PC-3 (cell line): ENCODE results near the gene CCDC174. TPM values are rescaled to one million over a fixed set of nuclear protein-coding genes. Genes with fewer than 3 reads are reported as not detected.

Experiments
- ATAC-seq: fragments of 200-7000 bp; cut with Tn5 transposase; 2 replicates; pipeline ENCODE4 v1.9.1; 2020; ENCODE audit warnings: mild to moderate bottlenecking, moderate library complexity
- BruUV-seq: library from RNA; stranded (reverse); fragments of 400-500 nt; replicated peaks from 2 replicates; lab custom pipeline; 2021; lab: Mats Ljungman, UMichigan
- CTCF ChIA-PET: fragments of 300-600 bp; sonication (Branson Sonifier 250); formaldehyde crosslinking; loops from one replicate; lab custom pipeline; 2022; ENCODE audit warnings: antibody characterized with exemption; lab: Charles Lee
- POLR2A ChIA-PET: fragments of 300-600 bp; sonication (Branson Sonifier 250); formaldehyde crosslinking; loops from one replicate; lab custom pipeline; 2022; ENCODE audit warnings: antibody characterized with exemption; ENCODE audit not compliant: unreplicated experiment; lab: Charles Lee
- DNase-seq: peaks from one replicate; pipeline ENCODE4 v3.0.0-alpha.2; 2015
- H2AFZ ChIP-seq: fragments of 300-600 bp; sonication (generic); 2 replicates; pipeline ENCODE4 v1.6.0; 2016; ENCODE audit warnings: antibody characterized with exemption, low read length
- H3F3A ChIP-seq: fragments of 300-600 bp; sonication (generic); one replicate; pipeline ENCODE4 v1.6.0; 2017; ENCODE audit warnings: antibody characterized with exemption, low read length, control low read depth, mild to moderate bottlenecking; ENCODE audit not compliant: unreplicated experiment
- H3K27ac ChIP-seq: fragments of 300-600 bp; sonication (generic); 2 replicates; pipeline ENCODE4 v1.5.1; 2016; ENCODE audit warnings: mild to moderate bottlenecking, low read length
- H3K27me3 ChIP-seq: fragments of 300-600 bp; sonication (generic); 2 replicates; pipeline ENCODE4 v1.6.1; 2016; ENCODE audit warnings: low read length, mixed read lengths
- H3K36me3 ChIP-seq: fragments of 300-600 bp; sonication (generic); 2 replicates; pipeline ENCODE4 v1.6.1; 2016; ENCODE audit warnings: low read depth, mixed run types, low read length, mixed read lengths
- H3K4me1 ChIP-seq: fragments of 300-600 bp; sonication (generic); 2 replicates; pipeline ENCODE4 v1.5.1; 2016; ENCODE audit warnings: low read length; ENCODE audit not compliant: insufficient read depth
- H3K4me2 ChIP-seq: fragments of 300-600 bp; sonication (generic); 2 replicates; pipeline ENCODE4 v1.6.0; 2016; ENCODE audit warnings: low read length
- H3K4me3 ChIP-seq: fragments of 300-600 bp; sonication (generic); 2 replicates; pipeline ENCODE4 v1.5.1; 2016; ENCODE audit warnings: mild to moderate bottlenecking, low read length, mixed read lengths
- H3K79me2 ChIP-seq: fragments of 300-600 bp; sonication (generic); 2 replicates; pipeline ENCODE4 v1.6.1; 2017; ENCODE audit warnings: low read length, mixed read lengths
- H3K9ac ChIP-seq: fragments of 300-600 bp; sonication (generic); 2 replicates; pipeline ENCODE4 v1.6.0; 2016; ENCODE audit warnings: mild to moderate bottlenecking, low read length
- H3K9me2 ChIP-seq: fragments of 300-600 bp; sonication (generic); replicated peaks from 2 replicates; pipeline ENCODE4 v1.6.1; 2016; ENCODE audit warnings: mixed run types, low read length, mixed read lengths
- H3K9me3 ChIP-seq: fragments of 300-600 bp; sonication (generic); 2 replicates; pipeline ENCODE4 v1.6.1; 2016; ENCODE audit warnings: low read length, mixed read lengths
- H4K20me1 ChIP-seq: fragments of 300-600 bp; sonication (generic); 2 replicates; pipeline ENCODE4 v1.6.1; 2016; ENCODE audit warnings: low read length, mixed read lengths
- EZH2 ChIP-seq: fragments of 300-600 bp; sonication (generic); IDR thresholded peaks from one replicate; pipeline ENCODE4 v1.6.1; 2017; ENCODE audit warnings: antibody characterized with exemption, mild to moderate bottlenecking, low read length; ENCODE audit not compliant: unreplicated experiment
- EZH2phosphoT487 ChIP-seq: fragments of 300-600 bp; sonication (generic); IDR thresholded peaks from 2 replicates; pipeline ENCODE4 v1.6.1; 2018; ENCODE audit warnings: mild to moderate bottlenecking, antibody characterized with exemption, low read length, borderline replicate concordance
- intact Hi-C: fragments of 100-400 bp; cut with micrococcal nuclease; formaldehyde crosslinking; loops from 2 replicates; pipeline ENCODE4 v1.9.0; 2023
- total RNA-seq: library from RNA; depleted of rRNA; stranded (reverse); fragments of >200 nt; gene quantifications from 2 replicates; pipeline ENCODE4 v1.2.3, GENCODE V29; 2014
- TF ChIP-seq, protein P1 (sequence below): fragments of 300-600 bp; sonication (generic); conservative IDR thresholded peaks from 2 replicates; pipeline ENCODE4 v1.5.1; 2017; ENCODE audit warnings: antibody characterized with exemption, low read depth, mild to moderate bottlenecking, low read length

CCDC174 gene
- total RNA-seq, 1 experiment from 2014 or later: 8.2 TPM

DNA sequence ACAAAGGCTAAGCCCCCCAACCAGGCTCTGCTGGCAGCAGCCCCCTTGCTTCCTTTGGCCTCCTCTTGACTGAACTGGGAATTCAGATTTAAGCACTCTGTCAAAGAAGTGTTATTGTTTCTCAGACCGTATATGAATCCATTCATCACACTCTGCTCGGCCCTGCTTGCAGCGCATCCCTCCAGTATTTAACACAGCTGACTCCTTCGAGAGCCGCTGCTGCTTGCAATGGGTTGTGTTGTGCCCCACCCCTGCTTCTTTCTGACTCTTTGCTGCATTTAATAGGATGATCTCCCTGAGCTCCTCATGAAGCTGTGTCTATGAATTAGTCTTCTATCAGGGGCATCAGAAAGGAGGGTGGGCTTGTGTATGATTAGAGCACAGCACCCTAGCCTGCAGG lies 54.5 kb downstream of the CCDC174 start:
- H3K9me2 ChIP-seq: no peaks in the 10 kb centered on the region
- TF ChIP-seq, protein P1, sequence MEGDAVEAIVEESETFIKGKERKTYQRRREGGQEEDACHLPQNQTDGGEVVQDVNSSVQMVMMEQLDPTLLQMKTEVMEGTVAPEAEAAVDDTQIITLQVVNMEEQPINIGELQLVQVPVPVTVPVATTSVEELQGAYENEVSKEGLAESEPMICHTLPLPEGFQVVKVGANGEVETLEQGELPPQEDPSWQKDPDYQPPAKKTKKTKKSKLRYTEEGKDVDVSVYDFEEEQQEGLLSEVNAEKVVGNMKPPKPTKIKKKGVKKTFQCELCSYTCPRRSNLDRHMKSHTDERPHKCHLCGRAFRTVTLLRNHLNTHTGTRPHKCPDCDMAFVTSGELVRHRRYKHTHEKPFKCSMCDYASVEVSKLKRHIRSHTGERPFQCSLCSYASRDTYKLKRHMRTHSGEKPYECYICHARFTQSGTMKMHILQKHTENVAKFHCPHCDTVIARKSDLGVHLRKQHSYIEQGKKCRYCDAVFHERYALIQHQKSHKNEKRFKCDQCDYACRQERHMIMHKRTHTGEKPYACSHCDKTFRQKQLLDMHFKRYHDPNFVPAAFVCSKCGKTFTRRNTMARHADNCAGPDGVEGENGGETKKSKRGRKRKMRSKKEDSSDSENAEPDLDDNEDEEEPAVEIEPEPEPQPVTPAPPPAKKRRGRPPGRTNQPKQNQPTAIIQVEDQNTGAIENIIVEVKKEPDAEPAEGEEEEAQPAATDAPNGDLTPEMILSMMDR: no peak
- TF ChIP-seq EZH2phosphoT487: no peak
- TF ChIP-seq EZH2: no peak
- H3K36me3 ChIP-seq: no peaks in the 10 kb centered on the region
- DNase-seq (no peak), ATAC-seq (no peak)
- H3K79me2 ChIP-seq: no peaks in the 10 kb centered on the region
- no peaks in the 10 kb centered on the region for H3K9me3 ChIP-seq
- CTCF ChIA-PET: no interaction called here
- H3K4me1 ChIP-seq: no peaks in the 10 kb centered on the region
- no peak overlapping the region for H2AFZ ChIP-seq
- no peaks in the 10 kb centered on the region for H3F3A ChIP-seq
- POLR2A ChIA-PET: no interaction called here
- H4K20me1 ChIP-seq: no peaks in the 10 kb centered on the region
- no TSS peak for BruUV-seq
- H3K4me3 ChIP-seq: no peak overlapping the region
- H3K9ac ChIP-seq: no peak overlapping the region
- no peaks in the 10 kb centered on the region for H3K27me3 ChIP-seq
- no peak overlapping the region for H3K27ac ChIP-seq
- intact Hi-C loops: no loop called here
- no peak overlapping the region for H3K4me2 ChIP-seq

DNA sequence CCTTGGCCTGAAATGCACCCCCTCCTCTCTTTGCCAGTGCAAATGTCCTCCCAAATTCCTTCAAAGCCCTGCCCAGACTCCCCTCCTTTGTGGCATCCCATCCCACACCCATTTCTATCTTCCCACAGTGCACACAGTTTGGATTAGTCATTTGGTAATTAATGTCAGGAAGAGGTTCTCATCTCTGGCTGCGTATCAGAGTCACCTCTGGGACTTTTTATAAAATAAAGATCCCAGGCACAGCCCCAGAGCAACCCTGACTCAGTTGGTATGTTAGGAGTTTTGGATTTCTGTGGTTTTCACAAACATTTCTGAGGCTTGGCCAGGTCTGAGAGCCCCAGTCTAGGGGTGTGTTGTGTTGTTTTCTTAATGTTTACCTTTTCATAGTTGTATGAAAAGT lies 65.0 kb downstream of the CCDC174 start:
- ChIA-PET CTCF (no interaction called here), POLR2A (no interaction called here)
- Histone ChIP-seq H3K36me3 (no peaks in the 10 kb centered on the region), H3K27ac (0 out of 2 replicates have a peak overlapping the region, but pooled peaks have one; percentile 6), H3F3A (no peaks in the 10 kb centered on the region), H3K27me3 (no peaks in the 10 kb centered on the region), H3K4me1 (peaks cover 14% of the 10 kb centered on the region), H2AFZ (no peak overlapping the region), H3K4me2 (no peak overlapping the region), H3K9me2 (no peaks in the 10 kb centered on the region), H4K20me1 (no peaks in the 10 kb centered on the region), H3K79me2 (no peaks in the 10 kb centered on the region), H3K9me3 (no peaks in the 10 kb centered on the region), H3K4me3 (no peak overlapping the region), H3K9ac (no peak overlapping the region)
- ATAC-seq: peak; percentile 89
- peak; percentile 56 for DNase-seq
- TF ChIP-seq EZH2phosphoT487: no peak
- TF ChIP-seq, protein P1: no peak
- no peak for TF ChIP-seq EZH2
- BruUV-seq: no TSS peak
- intact Hi-C loops: no loop called here

DNA sequence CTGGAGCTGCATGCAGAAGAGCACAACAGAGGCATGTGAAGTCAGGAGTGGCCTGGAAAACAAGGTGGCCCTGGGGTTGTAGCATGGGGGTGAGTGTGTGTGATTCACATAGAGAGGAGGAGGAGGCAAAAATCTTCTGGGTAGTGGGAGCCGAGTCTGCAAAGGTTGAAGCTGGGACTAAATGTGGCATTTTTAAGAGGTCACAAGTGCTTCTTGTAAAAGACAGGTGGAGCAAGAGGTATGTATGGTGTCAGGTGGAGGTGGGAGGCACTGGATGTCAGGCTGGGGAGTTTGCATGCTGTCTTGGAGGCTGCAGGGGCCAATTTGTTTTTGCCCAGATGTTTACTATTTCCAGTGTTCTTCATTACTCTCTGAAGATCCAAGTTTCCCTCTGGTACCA lies 65.7 kb downstream of the CCDC174 start:
- ChIA-PET CTCF (no interaction called here), POLR2A (no interaction called here)
- ATAC-seq (no peak), DNase-seq (no peak)
- no peak overlapping the region for H3K27ac ChIP-seq
- peaks cover 14% of the 10 kb centered on the region for H3K4me1 ChIP-seq
- no peaks in the 10 kb centered on the region for H3K9me3 ChIP-seq
- H3F3A ChIP-seq: no peaks in the 10 kb centered on the region
- intact Hi-C loops: no loop called here
- TF ChIP-seq, protein P1: no peak
- TF ChIP-seq EZH2phosphoT487 (no peak), EZH2 (no peak)
- H3K27me3 ChIP-seq: no peaks in the 10 kb centered on the region
- H4K20me1 ChIP-seq: no peaks in the 10 kb centered on the region
- no TSS peak for BruUV-seq
- no peaks in the 10 kb centered on the region for H3K36me3 ChIP-seq
- no peak overlapping the region for H3K9ac ChIP-seq
- H3K79me2 ChIP-seq: no peaks in the 10 kb centered on the region
- H3K4me2 ChIP-seq: no peak overlapping the region
- H3K4me3 ChIP-seq: no peak overlapping the region
- no peaks in the 10 kb centered on the region for H3K9me2 ChIP-seq
- H2AFZ ChIP-seq: no peak overlapping the region
